A673 (cell line): Measurements from ENCODE around the gene ASTN2.

Experiments used
- EZH2 ChIP-seq: fragments of 200-600 bp; sonication (generic); IDR thresholded peaks from 2 replicates; pipeline ENCODE4 v1.6.1; 2017; ENCODE audit warnings: borderline replicate concordance, low read depth, mild to moderate bottlenecking, mixed read lengths, antibody characterized with exemption, low read length; ENCODE audit not compliant: poor library complexity, severe bottlenecking
- TF ChIP-seq, protein P1 (sequence below): fragments of 300-800, 200-600 bp; sonication (generic); conservative IDR thresholded peaks from 2 replicates; pipeline ENCODE4 v1.5.1; 2017; ENCODE audit warnings: low read depth, mild to moderate bottlenecking, antibody characterized with exemption, low read length, moderate library complexity, mixed read lengths

- TF ChIP-seq, protein P1, sequence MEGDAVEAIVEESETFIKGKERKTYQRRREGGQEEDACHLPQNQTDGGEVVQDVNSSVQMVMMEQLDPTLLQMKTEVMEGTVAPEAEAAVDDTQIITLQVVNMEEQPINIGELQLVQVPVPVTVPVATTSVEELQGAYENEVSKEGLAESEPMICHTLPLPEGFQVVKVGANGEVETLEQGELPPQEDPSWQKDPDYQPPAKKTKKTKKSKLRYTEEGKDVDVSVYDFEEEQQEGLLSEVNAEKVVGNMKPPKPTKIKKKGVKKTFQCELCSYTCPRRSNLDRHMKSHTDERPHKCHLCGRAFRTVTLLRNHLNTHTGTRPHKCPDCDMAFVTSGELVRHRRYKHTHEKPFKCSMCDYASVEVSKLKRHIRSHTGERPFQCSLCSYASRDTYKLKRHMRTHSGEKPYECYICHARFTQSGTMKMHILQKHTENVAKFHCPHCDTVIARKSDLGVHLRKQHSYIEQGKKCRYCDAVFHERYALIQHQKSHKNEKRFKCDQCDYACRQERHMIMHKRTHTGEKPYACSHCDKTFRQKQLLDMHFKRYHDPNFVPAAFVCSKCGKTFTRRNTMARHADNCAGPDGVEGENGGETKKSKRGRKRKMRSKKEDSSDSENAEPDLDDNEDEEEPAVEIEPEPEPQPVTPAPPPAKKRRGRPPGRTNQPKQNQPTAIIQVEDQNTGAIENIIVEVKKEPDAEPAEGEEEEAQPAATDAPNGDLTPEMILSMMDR = no peak
- no peak for TF ChIP-seq EZH2
Measured at GRCh38 chr9:117008461-117008860, 406.4 kb downstream of the ASTN2 start.
